Prostate gland (tissue), 2 donors: ENCODE data around the gene DNM3. TPM values are rescaled to one million over a fixed set of nuclear protein-coding genes. Genes with fewer than 3 reads are reported as not detected.

Experiments
- DNase-seq: peaks from one replicate; pipeline ENCODE4 v3.0.0-alpha.2; 2019; ENCODE audit warnings: low spot score
- H3K27ac ChIP-seq, 2 donors: fragments of 200-600 bp; sonication (generic); 2 replicates each; pipeline ENCODE4 v1.5.1; 2017 to 2019
- H3K27me3 ChIP-seq: fragments of 200-600 bp; sonication (generic); replicated peaks from 2 replicates; pipeline ENCODE4 v1.5.1; 2019; ENCODE audit not compliant: insufficient read depth
- H3K36me3 ChIP-seq, 2 donors: fragments of 200-600 bp; sonication (generic); 1 replicate in 1 of 2; 2 replicates in 1 of 2; pipeline versions ENCODE4 v1.5.1 to v1.8.1; 2017 to 2019
- H3K4me1 ChIP-seq: fragments of 200-600 bp; sonication (generic); replicated peaks from 2 replicates; pipeline ENCODE4 v1.5.1; 2019
- H3K4me3 ChIP-seq, 2 donors: fragments of 200-600 bp; sonication (generic); 2 replicates each; pipeline ENCODE4 v1.5.1; 2017 to 2019
- H3K9me3 ChIP-seq: fragments of 200-600 bp; sonication (generic); 2 replicates; pipeline ENCODE4 v1.5.1; 2017
- CTCF ChIP-seq, 4 experiments: fragments of 200-600 bp in 2 of 4; fragments of 450-650 bp in 2 of 4; sonication (generic) in 2 of 4; IDR thresholded peaks; 1 replicate in 3 of 4; 2 replicates in 1 of 4; pipeline ENCODE4 v1.5.1; 2016 to 2019; ENCODE audit warnings: antibody characterized with exemption in 4 of 4, mild to moderate bottlenecking in 2 of 4, moderate library complexity in 2 of 4
- POLR2A ChIP-seq: fragments of 450-650 bp; IDR thresholded peaks from one replicate; pipeline ENCODE4 v1.6.1; 2016; ENCODE audit warnings: antibody characterized with exemption, mild to moderate bottlenecking
- POLR2AphosphoS5 ChIP-seq: sonication (generic); formaldehyde crosslinking; IDR thresholded peaks from one replicate; pipeline ENCODE4 v1.6.1; 2017; ENCODE audit warnings: antibody characterized with exemption
- WGBS: methylation state at CpG from one replicate; pipeline ENCODE4 v1.1.5; 2018; 5-methylcytosine and 5-hydroxymethylcytosine counted together
- intact Hi-C: fragments of 100-400 bp; cut with DNase I; formaldehyde crosslinking; loops from one replicate; pipeline ENCODE4 v1.14.2; 2022
- total RNA-seq, 2 donors: library from RNA; depleted of rRNA; stranded (reverse); fragments of >200 nt; gene quantifications; one replicate each; pipeline ENCODE4 v1.1.0, GENCODE V29; 2016

DNM3 gene
- total RNA-seq, 2 donors from 2014 or later: 2.3 to 5.3 TPM

GRCh38 chr1:172342584-172343239 lies 501.4 kb downstream of the DNM3 start:
- Histone ChIP-seq H3K36me3 (no peaks in the 10 kb centered on the region), H3K27me3 (no peaks in the 10 kb centered on the region), H3K4me1 (no peaks in the 10 kb centered on the region), H3K9me3 (no peaks in the 10 kb centered on the region), H3K4me3 (no peak overlapping the region), H3K27ac (no peak overlapping the region)
- TF ChIP-seq CTCF (IDR thresholded peaks at IDR 0.05): no peak
- TF ChIP-seq POLR2A: no peak
- no peak for TF ChIP-seq POLR2AphosphoS5
- intact Hi-C loops: no loop called here
- no peak for DNase-seq
- WGBS: 68% methylated on average over 4 of the region's 4 CpGs

- 20% methylated on average over 11 of the region's 11 CpGs for WGBS
- no peak for TF ChIP-seq POLR2AphosphoS5
- no peak for TF ChIP-seq CTCF (IDR thresholded peaks at IDR 0.05)
- no peak for TF ChIP-seq POLR2A
- intact Hi-C loops: no loop called here
- Histone ChIP-seq H3K27me3 (no peaks in the 10 kb centered on the region), H3K4me3 (no peak overlapping the region), H3K4me1 (no peaks in the 10 kb centered on the region), H3K9me3 (no peaks in the 10 kb centered on the region), H3K36me3 (no peaks in the 10 kb centered on the region), H3K27ac (no peak overlapping the region)
- DNase-seq: no peak
These were observed 502.2 kb downstream of the DNM3 start for GRCh38 chr1:172343240-172344160.

- Histone ChIP-seq H3K27me3 (no peaks in the 10 kb centered on the region), H3K27ac (no peak overlapping the region), H3K4me1 (no peaks in the 10 kb centered on the region), H3K36me3 (no peaks in the 10 kb centered on the region), H3K4me3 (no peak overlapping the region), H3K9me3 (no peaks in the 10 kb centered on the region)
- no peak for DNase-seq
- 87% methylated on average over 7 of the region's 7 CpGs for WGBS
- intact Hi-C loops: no loop called here
- no peak for TF ChIP-seq POLR2A
- TF ChIP-seq POLR2AphosphoS5: no peak
- no peak for TF ChIP-seq CTCF (IDR thresholded peaks at IDR 0.05)
These were observed 503.1 kb downstream of the DNM3 start for GRCh38 chr1:172344444-172344843.

- WGBS: 72% methylated on average over 1 of the region's 1 CpG
- Histone ChIP-seq H3K27ac (no peak overlapping the region), H3K4me3 (no peak overlapping the region), H3K9me3 (no peaks in the 10 kb centered on the region), H3K36me3 (no peaks in the 10 kb centered on the region), H3K4me1 (no peaks in the 10 kb centered on the region), H3K27me3 (no peaks in the 10 kb centered on the region)
- intact Hi-C loops: no loop called here
- no peak for DNase-seq
- TF ChIP-seq POLR2AphosphoS5: no peak
- no peak for TF ChIP-seq CTCF (IDR thresholded peaks at IDR 0.05)
- no peak for TF ChIP-seq POLR2A
These were observed 503.8 kb downstream of the DNM3 start for GRCh38 chr1:172345077-172345476.
